Measurements from ENCODE around the gene SLA2.
"Not testable (repeated sequence)": the region's sequence is repeated elsewhere in the genome, so short reads cannot be mapped to it uniquely, and the experiment has no call there.

The SLA2 gene

DNA sequence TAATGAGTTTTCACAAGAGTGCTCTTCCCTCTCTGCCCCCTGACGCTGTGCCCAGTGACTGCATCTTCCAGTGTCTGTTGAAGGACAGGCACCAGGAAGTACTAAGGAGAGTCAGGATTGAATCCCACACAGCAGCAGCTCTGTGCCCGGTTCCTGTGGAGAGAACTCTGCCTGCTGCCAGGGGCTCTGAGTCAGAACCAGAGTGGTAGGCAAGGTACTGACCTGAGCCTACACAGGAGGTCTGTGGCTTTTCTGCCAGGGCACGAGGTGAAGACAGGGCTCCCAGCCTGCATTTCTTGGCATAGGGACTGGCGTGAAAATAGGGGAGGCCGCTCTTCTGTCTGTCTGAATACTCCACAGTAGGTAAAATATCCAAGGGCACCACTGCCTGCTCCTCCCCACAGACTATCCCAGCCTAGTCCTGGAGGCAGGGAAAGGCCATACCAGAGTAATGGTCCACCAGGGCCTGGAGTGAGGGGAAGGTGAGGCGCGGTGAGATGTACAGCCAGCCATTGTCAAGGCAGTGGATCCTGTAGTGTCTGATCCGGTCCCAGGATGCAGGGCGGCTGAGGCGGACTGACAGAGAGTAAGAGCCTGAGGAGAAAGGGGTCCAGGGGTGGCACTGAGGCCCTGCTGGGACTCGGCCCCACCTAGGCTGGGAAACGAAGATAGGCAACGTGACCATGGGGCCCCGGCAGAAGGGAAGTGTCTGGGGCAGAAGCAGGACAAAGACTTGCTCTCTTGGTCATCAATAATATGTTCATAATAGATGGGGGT lies 31.0 kb downstream of the SLA2 start:
- no peak overlapping the region for H3K4me3 ChIP-seq (ENCODE audit: low read depth, low read length)
- TF ChIP-seq, protein P1, sequence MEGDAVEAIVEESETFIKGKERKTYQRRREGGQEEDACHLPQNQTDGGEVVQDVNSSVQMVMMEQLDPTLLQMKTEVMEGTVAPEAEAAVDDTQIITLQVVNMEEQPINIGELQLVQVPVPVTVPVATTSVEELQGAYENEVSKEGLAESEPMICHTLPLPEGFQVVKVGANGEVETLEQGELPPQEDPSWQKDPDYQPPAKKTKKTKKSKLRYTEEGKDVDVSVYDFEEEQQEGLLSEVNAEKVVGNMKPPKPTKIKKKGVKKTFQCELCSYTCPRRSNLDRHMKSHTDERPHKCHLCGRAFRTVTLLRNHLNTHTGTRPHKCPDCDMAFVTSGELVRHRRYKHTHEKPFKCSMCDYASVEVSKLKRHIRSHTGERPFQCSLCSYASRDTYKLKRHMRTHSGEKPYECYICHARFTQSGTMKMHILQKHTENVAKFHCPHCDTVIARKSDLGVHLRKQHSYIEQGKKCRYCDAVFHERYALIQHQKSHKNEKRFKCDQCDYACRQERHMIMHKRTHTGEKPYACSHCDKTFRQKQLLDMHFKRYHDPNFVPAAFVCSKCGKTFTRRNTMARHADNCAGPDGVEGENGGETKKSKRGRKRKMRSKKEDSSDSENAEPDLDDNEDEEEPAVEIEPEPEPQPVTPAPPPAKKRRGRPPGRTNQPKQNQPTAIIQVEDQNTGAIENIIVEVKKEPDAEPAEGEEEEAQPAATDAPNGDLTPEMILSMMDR (IDR thresholded peaks at IDR 0.05; ENCODE audit: low read depth, low read length): no peak
- in situ Hi-C loops (cut with HindIII; ENCODE audit: low sequenced_read_pairs): no loop called here
- DNase-seq (ENCODE audit: low read depth, low spot score): peak; percentile 10

DNA sequence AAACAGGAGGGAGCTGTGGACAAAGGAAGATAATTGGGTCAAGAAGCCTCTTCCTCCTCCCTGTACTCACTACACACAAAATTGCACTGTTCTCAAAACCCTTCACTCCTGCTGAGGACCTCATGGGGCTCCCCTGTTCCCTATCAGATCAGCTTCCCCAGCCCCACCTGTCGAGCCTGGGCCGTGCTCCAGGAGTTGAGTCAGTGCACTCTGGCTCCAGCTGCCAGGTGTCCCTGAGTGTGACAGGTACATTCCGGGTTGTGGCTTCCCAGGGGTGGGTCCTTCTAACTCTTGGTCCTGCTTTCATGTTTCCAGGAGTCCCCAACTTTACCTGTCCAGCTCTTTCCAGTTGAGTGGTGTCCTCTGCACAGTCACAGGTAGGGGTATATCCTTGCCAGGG lies 32.0 kb downstream of the SLA2 start:
- DNase-seq (ENCODE audit: low read depth, low spot score): no peak
- TF ChIP-seq, protein P1 (IDR thresholded peaks at IDR 0.05; ENCODE audit: low read depth, low read length): no peak
- H3K4me3 ChIP-seq (ENCODE audit: low read depth, low read length): no peak overlapping the region
- in situ Hi-C loops (cut with HindIII; ENCODE audit: low sequenced_read_pairs): no loop called here

DNA sequence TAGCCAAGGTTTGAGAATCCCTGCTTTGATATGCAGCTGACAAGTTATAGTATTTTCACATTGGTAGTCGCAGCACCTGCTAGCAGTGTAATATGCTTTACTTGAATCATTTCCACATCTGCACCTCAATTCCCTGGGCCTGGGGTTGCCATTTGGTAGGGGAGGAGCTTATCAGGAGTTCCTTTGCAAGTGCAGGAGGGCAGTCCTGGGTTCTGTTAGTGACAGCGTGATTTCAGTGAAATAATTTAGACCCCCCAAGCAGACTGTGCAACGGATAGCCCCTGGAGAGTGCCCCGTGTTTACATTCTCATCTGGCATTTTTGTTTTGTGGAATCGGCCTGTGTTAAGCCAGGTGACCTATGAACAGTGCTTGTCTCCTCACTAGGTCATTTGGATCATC lies 34.4 kb downstream of the SLA2 start:
- TF ChIP-seq, protein P1 (IDR thresholded peaks at IDR 0.05; ENCODE audit: low read depth, low read length): no peak
- in situ Hi-C loops (cut with HindIII; ENCODE audit: low sequenced_read_pairs): no loop called here

DNA sequence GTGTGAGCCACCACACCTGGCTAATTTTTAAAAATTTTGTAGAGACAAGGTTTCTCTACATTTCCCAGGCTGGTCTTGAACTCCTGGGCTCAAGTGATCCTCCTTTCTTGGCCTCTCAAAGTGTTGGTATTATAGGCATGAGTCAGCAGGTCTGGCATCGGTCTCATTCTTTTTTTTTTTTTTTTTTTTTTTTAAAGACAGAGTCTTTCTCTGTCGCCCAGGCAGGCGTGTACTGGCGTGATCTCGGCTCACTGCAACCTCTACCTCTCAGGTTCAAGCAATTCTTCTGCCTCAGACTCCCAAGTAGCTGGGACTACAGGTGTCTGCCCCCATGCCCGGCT lies 37.6 kb downstream of the SLA2 start:
- in situ Hi-C loops (cut with HindIII; ENCODE audit: low sequenced_read_pairs); DNase-seq (ENCODE audit: low read depth, low spot score); H3K4me3 ChIP-seq (ENCODE audit: low read depth, low read length): not testable (repeated sequence)

More for the DNA sequence above, 34.4 kb downstream of the SLA2 start:
- DNase-seq (ENCODE audit: low read depth, low spot score): no peak
- no peak overlapping the region for H3K4me3 ChIP-seq (ENCODE audit: low read depth, low read length)

DNA sequence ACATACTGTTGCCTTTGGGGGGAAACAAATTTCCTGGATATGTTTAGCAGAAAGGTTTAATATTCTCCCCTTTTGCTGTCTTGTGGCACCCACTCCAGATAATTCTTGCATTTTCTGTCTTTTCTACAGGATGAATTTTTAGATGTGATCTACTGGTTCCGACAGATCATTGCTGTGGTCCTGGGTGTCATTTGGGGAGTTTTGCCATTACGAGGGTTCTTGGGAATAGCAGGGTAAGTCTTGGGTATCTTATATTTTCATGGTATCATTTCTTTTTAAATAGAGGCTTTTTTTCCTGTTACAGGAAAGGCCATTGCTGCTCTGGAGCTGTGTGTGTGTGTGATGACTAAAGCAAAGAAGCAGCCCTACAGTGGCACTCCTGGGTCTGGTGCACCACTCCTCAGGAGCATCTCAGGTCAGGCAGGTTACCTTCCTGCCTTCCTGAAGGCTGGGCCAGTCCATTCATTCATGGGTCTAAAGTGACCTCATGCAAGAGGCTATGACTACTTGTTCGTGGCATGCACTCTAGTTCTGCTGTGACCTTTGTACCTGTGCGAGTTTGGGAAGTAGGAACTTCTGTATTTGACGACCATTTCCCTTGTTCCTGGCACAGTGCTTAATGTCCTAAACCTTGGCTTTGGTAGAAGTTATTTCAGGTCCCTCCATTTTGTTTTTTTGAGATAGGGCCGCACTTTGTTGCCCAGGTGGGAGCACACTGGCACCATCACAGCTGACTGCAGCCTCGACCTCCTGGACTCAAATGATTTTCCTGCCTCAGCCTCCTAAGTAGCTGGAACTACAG lies 38.2 kb downstream of the SLA2 start:
- no peak for DNase-seq (ENCODE audit: low read depth, low spot score)
- in situ Hi-C loops (cut with HindIII; ENCODE audit: low sequenced_read_pairs): no loop called here
- TF ChIP-seq, protein P1 (IDR thresholded peaks at IDR 0.05; ENCODE audit: low read depth, low read length): no peak
- H3K4me3 ChIP-seq (ENCODE audit: low read depth, low read length): no peak overlapping the region

DNA sequence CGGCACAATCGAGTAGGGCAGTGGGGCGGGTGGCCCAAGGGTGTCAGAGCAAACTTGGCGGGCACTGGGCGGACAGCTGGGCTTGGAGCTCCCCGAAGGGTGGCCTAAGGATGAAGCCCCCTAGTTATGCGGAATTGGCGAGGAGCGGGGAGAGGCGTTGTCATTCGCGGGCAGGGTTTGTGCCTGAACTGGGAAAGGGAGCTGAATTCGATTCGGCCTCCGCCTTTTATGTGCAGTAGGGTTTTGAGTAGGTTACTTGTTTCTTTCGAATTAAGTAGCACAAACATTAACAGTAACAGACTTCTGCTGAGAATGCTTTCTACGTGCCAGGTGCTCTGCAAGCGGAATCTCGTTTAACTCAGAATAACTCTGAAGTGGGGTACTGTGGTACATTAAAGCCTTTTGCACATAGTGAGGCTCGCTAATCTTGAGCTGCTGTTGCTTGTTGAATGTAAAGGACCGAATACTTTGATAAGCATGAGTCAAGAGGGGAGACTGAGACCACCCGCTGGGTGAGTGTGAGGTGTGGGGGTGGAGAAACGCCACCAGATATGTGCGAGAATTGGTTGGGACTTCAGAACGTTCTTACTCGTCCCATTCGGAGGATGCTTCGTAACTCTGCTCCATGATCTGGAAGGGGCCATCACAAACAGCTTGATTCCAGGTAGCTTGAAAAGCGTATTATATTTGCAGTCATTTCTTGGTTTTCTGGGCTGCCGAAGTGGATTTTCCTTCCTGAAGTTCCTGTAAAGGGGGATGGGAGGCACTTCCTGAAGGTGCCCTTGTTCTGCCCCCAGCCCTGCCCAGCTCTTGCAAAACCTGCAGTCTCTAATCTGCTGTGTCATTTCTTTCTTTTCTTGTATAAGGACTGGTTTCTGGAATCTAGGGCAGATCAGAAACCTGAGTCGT lies 39.6 kb downstream of the SLA2 start:
- TF ChIP-seq, protein P1 (IDR thresholded peaks at IDR 0.05; ENCODE audit: low read depth, low read length): no peak
- peak overlapping the region; percentile 90 for H3K4me3 ChIP-seq (ENCODE audit: low read depth, low read length)
- DNase-seq (ENCODE audit: low read depth, low spot score): peak; percentile 9
- in situ Hi-C loops (cut with HindIII; ENCODE audit: low sequenced_read_pairs): no loop called here

All from astrocyte of the spinal cord (primary cell).